Measurements from ENCODE around the gene KIF18A. TPM values are rescaled to one million over a fixed set of nuclear protein-coding genes. Genes with fewer than 3 reads are reported as not detected.

The KIF18A gene
- total RNA-seq, 1 donor from 2014 or later = 4.7 TPM

GRCh38 chr11:28043930-28044709 is 63.8 kb downstream of the KIF18A start:
- DNase-seq (ENCODE audit: low read depth) = no peak

GRCh38 chr11:28040384-28040783 is 67.6 kb downstream of the KIF18A start:
- no peak for DNase-seq (ENCODE audit: low read depth)

- DNase-seq (ENCODE audit: low read depth) = peak; percentile 52
These were observed 69.2 kb downstream of the KIF18A start for GRCh38 chr11:28038775-28039174.

- DNase-seq (ENCODE audit: low read depth) = no peak
These were observed 81.2 kb downstream of the KIF18A start for GRCh38 chr11:28026634-28027290.

- peak; percentile 3 for DNase-seq (ENCODE audit: low read depth)
These were observed 90.1 kb downstream of the KIF18A start for GRCh38 chr11:28017816-28018215.

- no peak for DNase-seq (ENCODE audit: low read depth)
These were observed 96.1 kb downstream of the KIF18A start for GRCh38 chr11:28011813-28012212.

- DNase-seq (ENCODE audit: low read depth) = peak; percentile 1
These were observed 98.0 kb downstream of the KIF18A start for GRCh38 chr11:28009996-28010395.

GRCh38 chr11:28009388-28009787 is 98.6 kb downstream of the KIF18A start:
- peak; percentile 43 for DNase-seq (ENCODE audit: low read depth)

- no peak for DNase-seq (ENCODE audit: low read depth)
These were observed 104.3 kb downstream of the KIF18A start for GRCh38 chr11:28003615-28004014.

- no peak for DNase-seq (ENCODE audit: low read depth)
These were observed 109.4 kb downstream of the KIF18A start for GRCh38 chr11:27998552-27998951.

- no peak for DNase-seq (ENCODE audit: low read depth)
These were observed 110.6 kb downstream of the KIF18A start for GRCh38 chr11:27997344-27997743.

GRCh38 chr11:27996066-27996465 is 111.9 kb downstream of the KIF18A start:
- DNase-seq (ENCODE audit: low read depth) = no peak

GRCh38 chr11:27995083-27995482 is 112.9 kb downstream of the KIF18A start:
- no peak for DNase-seq (ENCODE audit: low read depth)

GRCh38 chr11:27991736-27992135 is 116.2 kb downstream of the KIF18A start:
- DNase-seq (ENCODE audit: low read depth) = peak; percentile 2

GRCh38 chr11:27977527-27977926 is 130.4 kb downstream of the KIF18A start:
- no peak for DNase-seq (ENCODE audit: low read depth)

GRCh38 chr11:27977031-27977430 is 130.9 kb downstream of the KIF18A start:
- DNase-seq (ENCODE audit: low read depth) = no peak

GRCh38 chr11:27976262-27976661 is 131.7 kb downstream of the KIF18A start:
- no peak for DNase-seq (ENCODE audit: low read depth)

GRCh38 chr11:27973851-27974536 is 134.0 kb downstream of the KIF18A start:
- DNase-seq (ENCODE audit: low read depth) = no peak

GRCh38 chr11:27972522-27973170 is 135.3 kb downstream of the KIF18A start:
- no peak for DNase-seq (ENCODE audit: low read depth)

- DNase-seq (ENCODE audit: low read depth) = no peak
These were observed 136.8 kb downstream of the KIF18A start for GRCh38 chr11:27971171-27971570.
